ENCODE data around the gene GALNT3.

DNA sequence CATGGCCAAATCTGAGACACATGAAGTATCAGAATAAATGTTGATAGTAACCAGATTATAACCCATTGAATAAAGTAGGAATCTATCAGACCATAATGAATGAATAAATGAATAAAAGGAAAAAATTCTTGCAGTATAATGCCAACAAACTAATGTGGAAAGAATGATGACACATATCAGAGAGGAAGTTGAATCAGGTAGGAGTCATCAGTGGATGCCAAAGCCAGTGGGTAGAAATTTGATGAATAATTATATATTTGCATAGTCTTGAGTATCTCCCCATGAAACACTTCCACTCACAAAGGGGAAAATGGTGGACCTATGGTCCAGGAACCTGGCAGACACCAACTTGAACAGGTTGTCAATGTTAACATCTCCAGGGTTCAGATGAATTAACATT, 68.6 kb downstream of the GALNT3 start:
- TF ChIP-seq YY1 (IDR thresholded peaks at IDR 0.05; ENCODE audit: insufficient read depth, insufficient read length) (no peak), SUZ12 (IDR thresholded peaks at IDR 0.05; ENCODE audit: extremely low read depth, insufficient read depth, insufficient read length) (no peak)
